HK-2 (cell line): ENCODE measurements around the gene CNN2.
"Not testable (repeated sequence)": the region's sequence is repeated elsewhere in the genome, so short reads cannot be mapped to it uniquely, and the experiment has no call there.

Experiments used
- DNase-seq: peaks from one replicate; pipeline ENCODE4 v3.0.0-alpha.2; 2018; ENCODE audit not compliant: unreplicated experiment

CNN2 gene

GRCh38 chr19:1010586-1011510, 15.6 kb upstream of the CNN2 start:
- no peak for DNase-seq

DNA sequence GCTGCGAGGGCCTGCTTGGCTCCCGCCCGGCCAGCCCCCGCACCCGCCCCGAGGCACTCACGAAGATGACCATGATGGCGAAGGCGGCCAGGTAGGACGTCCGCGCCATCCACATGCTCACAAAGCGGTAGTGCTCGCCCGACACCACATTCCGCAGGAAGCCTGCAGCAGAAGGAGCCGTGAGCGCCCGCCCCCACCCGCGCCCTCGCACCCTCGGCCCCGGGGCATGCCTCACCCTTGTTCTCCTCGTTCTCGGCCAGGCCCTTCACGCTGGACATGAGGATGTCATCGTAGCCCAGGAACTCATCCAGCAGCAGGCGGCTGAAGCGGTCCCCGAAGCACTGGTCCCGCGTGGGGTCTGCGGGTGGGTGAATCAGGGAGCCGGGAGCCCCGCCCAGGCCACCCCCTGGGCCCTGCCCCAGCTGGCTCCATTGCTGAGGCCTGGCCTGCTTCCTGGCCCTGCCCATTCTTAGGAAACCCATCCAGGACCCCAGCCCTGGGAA, 14.5 kb upstream of the CNN2 start:
- DNase-seq: no peak

DNA sequence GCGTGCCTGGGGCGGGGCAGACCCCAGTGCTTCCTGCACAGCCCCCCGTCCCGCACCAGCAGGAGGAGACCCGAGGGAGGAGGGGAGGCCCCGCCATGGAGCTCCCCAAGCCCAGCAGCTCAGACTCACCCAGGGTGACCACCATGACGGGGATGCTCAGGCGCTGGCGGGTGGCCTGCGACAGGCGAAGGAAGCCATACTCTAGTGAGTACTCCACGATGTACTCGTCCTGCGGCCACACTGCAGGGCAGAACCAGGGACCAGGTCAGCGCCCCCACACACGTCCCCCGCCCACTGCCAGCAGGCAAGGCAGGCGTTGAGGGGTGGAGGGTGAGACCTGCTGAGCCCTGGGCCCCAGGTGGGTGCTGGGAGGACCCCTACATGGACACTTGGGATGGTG, 14.1 kb upstream of the CNN2 start:
- DNase-seq: no peak

- no peak for DNase-seq
Measured at GRCh38 chr19:1013218-1013617, 13.2 kb upstream of the CNN2 start.

DNA sequence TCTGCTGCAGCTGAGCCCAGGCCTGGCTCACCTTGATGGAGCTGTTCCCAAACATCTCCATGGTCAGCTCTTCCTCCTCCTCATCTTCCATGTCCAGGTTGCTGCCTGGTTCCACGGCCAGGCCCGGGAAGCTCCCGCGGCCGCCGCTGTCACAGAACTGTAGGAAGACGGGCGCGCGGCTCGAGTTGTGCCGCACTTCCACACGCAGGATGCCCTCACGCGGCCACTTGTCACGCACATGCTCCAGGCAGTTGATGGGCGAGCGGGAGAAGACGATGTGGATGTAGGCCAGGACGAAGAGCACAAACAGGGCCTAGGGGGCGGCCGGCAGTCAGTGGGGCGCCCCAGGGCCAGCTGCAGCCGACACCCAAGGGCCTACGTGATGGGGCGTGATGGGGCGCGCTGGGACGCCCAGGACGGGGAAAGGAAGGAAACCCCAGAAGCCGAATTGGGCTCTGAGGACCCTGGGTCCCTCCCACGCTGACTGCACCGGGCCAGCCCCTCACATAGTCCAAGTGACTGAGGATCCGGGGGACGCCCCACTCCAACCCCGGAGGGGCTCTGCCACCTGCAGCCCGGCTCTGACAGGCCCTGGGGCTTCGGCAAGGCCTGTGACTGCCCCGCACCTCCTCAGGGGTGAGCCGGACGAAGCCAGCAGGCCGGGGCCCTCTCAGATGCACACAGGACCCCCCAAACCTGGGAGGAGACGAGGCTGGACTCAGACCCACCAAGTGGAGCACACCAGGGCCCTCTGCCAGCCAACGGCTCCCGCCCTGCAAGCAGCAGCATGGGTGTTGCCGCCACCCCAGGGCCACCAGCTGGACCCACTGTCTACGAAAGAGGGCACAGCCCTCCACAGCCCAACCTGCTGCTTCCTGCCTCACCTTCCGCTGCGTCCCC, 12.0 kb upstream of the CNN2 start:
- DNase-seq: no peak

GRCh38 chr19:1015061-1015781, 11.2 kb upstream of the CNN2 start:
- DNase-seq: no peak

- DNase-seq: no peak
Measured at GRCh38 chr19:1015782-1016646, 10.4 kb upstream of the CNN2 start.

GRCh38 chr19:1016647-1017114, 9.7 kb upstream of the CNN2 start:
- peak; percentile 90 for DNase-seq

DNA sequence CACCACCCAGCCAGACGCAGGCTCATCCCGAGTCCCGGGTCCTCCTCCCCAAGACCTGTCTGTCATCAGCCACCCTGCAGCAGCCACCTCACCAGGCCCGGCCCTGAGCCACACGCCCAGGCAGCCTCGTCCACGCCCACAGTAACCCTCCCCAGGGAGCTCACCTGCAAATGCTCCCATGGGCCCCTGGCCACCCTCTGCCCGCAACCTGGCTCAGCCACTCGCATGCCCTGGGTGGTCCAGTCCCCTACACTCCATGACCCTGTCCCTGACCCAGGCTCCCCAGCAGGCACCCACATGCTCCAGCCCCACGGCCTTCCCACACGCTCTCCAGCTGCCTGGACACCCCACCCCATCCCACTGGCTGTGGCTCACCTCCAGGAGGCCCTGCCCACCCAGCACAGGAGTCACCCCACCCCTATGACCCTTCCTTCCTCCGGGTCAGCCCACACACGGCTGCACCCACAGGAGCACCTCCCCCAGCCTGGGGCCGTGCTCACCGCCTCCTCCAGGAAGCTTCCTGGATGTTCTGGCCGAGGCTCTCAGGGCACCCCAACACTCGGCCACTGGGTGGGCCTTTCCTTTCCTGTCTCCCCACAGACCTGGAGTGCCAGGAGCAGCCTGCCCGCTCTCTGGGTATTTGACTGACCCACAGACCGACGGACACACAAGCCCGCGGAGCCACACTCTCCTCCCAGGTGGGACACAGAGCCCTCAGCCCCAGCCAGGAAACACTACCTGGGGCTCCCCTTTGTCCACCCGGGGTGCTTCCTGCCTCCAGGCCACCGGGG, 9.1 kb upstream of the CNN2 start:
- peak; percentile 82 for DNase-seq

DNA sequence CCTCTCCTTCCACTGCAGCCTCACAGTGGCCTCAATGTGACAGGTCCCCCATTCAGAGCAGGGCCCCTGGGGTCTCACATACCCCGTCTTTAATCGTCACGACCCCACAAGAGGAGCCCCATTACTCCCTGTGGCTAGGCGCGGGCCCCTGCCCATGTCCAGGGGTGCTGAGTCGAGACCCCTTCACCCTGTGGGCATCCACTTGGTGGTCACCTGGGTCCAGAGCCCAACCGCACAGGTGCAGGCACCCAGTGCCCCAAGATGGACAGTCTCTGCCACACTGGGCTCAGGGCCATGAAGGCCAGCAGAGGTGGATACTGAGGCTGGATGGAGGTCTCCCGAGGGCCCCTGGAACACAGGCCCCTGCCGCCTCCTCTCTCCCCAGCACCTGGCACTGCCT, 8.5 kb upstream of the CNN2 start:
- no peak for DNase-seq

DNA sequence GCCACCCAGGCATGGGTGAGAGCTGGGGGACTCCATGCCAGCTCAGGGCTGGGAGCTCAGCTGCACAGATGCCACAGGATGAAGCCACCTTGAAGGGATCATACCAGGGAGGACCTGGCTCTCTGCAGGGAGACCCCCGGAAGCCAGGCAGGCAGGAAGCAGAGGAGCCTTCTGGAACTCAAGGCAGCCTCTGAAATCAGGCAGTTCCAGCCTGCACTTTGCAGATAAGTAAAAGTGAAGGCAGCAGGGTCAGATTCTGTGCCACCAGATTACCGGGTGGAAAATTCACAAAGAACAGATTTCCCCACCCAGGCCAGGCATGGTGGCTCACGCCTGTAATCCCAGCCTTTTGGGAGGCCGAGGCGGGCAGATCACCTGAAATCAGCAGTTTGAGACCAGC, 8.0 kb upstream of the CNN2 start:
- DNase-seq: no peak

DNA sequence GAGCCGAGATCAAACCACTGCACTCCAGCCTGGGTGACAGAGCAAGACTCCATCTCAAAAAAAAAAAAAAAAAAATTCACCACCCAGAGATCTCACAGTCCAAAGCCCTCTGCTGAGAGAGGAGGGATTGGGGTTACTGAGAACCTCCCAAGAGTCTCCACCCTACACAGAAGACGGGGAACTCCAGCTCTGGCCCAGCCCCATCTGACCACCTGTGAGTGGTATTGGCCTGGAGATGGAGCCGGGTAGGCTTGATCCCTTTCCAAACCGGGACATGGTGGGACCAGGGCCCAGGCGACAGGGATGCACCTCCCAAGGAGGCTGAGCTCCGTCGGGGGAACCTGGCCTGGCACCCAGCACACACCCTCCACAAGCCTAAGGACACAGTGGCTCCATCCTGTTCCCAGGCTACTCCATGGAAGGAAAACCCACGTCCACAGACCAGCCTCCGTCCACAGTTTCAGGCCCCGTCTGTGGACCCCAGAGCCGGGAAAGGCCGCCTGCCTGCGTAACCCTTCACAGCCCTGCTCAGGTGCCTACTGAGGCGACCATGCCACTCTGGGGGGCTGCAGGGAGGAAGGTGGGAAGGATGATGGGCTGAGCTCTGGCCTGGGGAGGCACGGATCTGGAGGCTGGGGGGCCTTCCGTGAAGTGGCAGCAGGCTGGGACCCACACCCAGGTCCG, 7.3 kb upstream of the CNN2 start:
- DNase-seq: no peak

DNA sequence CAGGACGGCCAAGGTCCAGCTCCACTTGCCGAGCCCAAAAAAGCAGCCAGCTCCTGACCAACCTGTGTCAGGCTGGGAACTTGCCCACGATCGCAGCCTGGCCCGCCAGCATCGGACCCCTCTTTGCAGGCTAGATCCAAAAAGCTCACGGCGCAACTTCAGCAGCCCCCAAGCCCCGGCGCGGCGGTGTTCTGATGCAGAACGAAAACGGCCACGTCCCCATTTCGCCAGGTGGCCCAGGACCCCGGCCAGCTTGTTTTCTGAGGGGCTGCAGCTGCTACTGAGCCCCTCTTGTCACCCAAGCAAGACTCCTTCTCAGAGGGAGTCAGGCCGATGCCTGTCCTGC, 6.8 kb upstream of the CNN2 start:
- no peak for DNase-seq

- no peak for DNase-seq
Measured at GRCh38 chr19:1019980-1020867, 6.2 kb upstream of the CNN2 start.

DNA sequence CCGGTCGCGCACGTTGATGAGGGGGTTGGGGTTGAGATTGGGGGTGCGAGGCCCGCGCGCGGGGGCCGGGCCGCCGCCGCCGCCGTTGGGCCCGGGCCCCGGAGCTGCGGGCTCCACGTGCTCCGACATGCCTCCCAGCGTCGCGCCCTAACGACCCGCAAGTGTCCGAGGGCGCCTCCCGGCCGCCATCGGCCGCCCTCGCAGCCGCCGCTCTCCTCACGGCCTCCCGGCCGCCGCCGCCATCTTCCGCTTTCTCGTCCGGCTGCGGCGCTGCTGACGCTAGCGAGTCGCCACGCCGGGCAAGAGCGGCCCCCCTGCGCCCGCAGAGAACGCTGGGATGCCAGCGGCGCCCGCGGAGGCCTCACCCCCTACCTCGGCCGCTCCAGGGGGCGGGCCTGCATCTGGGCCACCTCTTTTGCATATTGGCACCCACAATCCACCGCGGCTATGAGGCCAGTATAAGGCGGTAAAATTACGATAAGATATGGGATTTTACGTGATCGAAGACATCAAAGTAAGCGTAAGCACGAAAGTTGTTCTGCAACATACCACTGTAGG, 5.5 kb upstream of the CNN2 start, which contains the start of gene TMEM259:
Gene TMEM259, minus strand, starts transcription at position 256 of the 558 bp plus-strand sequence. Its CDS starts 127 bp downstream, at position 129.
- DNase-seq: peak; percentile 96

- DNase-seq: not testable (repeated sequence)
Measured at GRCh38 chr19:1023883-1024188, 2.6 kb upstream of the CNN2 start.

- not testable (repeated sequence) for DNase-seq
Measured at GRCh38 chr19:1025080-1025479, 1.3 kb upstream of the CNN2 start.
